Thoracic aorta (tissue), 2 donors: ENCODE results near the gene FOXP1. TPM values are rescaled to one million over a fixed set of nuclear protein-coding genes. Genes with fewer than 3 reads are reported as not detected.
A peak's percentile ranks its signal among the peaks of the same experiment; 100 is the strongest.

Experiments
- ATAC-seq: fragments of 150-250 bp; one replicate; pipeline ENCODE4 v1.8.0; 2017; ENCODE audit warnings: low read depth; ENCODE audit not compliant: insufficient number of reproducible peaks, low FRiP score
- DNase-seq: peaks from one replicate; pipeline ENCODE4 v3.0.0-alpha.2; 2020; ENCODE audit warnings: low spot score
- H3K27ac ChIP-seq, 2 donors: fragments of 200-600 bp; sonication (generic); 1 replicate in 1 of 2; 2 replicates in 1 of 2; pipeline ENCODE4 v1.5.1; 2016; ENCODE audit warnings: mild to moderate bottlenecking in 2 of 2, moderate library complexity in 2 of 2
- H3K27me3 ChIP-seq: fragments of 200-600 bp; sonication (generic); replicated peaks from 2 replicates; pipeline ENCODE4 v1.6.0; 2016; ENCODE audit warnings: mild to moderate bottlenecking; ENCODE audit not compliant: insufficient read depth
- H3K36me3 ChIP-seq: fragments of 200-600 bp; sonication (generic); one replicate; pipeline ENCODE4 v1.5.1; 2016
- H3K4me1 ChIP-seq, 2 donors: fragments of 200-600 bp; sonication (generic); 1 replicate in 1 of 2; 2 replicates in 1 of 2; pipeline versions ENCODE4 v1.5.1 to v1.6.0; 2016; ENCODE audit warnings: low read depth in 2 of 2, mild to moderate bottlenecking in 1 of 2; ENCODE audit not compliant: control insufficient read depth in 1 of 2
- H3K4me3 ChIP-seq: fragments of 200-600 bp; sonication (generic); 2 replicates; pipeline ENCODE4 v1.5.1; 2016; ENCODE audit warnings: mild to moderate bottlenecking
- H3K9me3 ChIP-seq: fragments of 200-600 bp; sonication (generic); 2 replicates; pipeline ENCODE4 v1.5.1; 2016
- total RNA-seq, 2 donors: library from RNA; depleted of rRNA; stranded (reverse); fragments of >200 nt; gene quantifications; one replicate each; pipeline versions ENCODE4 v1.1.0 to v1.2.3, GENCODE V29; 2016
- TF ChIP-seq, protein P1 (sequence below): fragments of 200-600 bp; sonication (generic); IDR thresholded peaks from one replicate; pipeline ENCODE4 v1.5.1; 2019; ENCODE audit warnings: antibody characterized with exemption

FOXP1 gene
- total RNA-seq, 2 donors from 2014 or later: 176 to 255 TPM

DNA sequence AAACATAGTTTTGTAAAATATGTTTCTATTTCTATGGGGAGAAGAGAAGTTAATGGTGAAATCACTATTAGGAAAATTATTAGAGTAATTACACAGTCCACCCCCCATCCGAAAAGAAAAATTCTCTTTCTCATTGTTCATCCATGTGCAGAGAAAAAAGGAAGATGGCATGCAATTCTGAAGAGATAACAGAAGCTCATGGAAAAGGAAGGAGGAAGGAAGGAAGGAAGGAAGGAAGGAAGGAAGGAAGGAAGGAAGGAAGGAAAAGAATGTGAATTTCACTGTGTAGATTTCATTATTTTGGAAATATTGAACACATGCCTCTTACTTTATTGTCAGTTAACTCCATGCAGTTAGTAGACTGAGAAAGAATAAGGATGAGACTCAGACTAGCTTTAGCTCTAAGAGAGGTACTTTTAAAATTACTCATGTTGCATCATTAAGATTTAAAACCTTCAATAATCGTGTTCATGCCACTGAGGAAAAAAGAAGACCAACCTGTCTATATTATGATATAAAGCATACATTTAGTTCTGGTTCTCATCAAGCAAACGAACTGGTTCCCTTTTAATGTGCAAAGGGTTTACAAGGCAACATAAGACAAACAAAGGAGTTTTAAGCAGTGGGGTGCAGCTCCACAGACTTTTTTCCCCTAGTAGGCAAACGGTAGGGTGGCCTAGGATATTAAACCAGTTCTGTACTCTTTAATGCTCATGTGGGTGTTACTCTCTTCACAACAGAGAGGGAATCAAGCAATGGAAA lies 379.6 kb downstream of the FOXP1 start:
- DNase-seq: no peak
- no peaks in the 10 kb centered on the region for H3K27me3 ChIP-seq
- no peaks in the 10 kb centered on the region for H3K36me3 ChIP-seq
- H3K9me3 ChIP-seq: no peaks in the 10 kb centered on the region
- peak overlapping the region in 1 of 2 donors; percentile 60 for H3K27ac ChIP-seq
- H3K4me1 ChIP-seq: peaks cover 29 to 71% of the 10 kb centered on the region in 2 donors
- TF ChIP-seq, protein P1, sequence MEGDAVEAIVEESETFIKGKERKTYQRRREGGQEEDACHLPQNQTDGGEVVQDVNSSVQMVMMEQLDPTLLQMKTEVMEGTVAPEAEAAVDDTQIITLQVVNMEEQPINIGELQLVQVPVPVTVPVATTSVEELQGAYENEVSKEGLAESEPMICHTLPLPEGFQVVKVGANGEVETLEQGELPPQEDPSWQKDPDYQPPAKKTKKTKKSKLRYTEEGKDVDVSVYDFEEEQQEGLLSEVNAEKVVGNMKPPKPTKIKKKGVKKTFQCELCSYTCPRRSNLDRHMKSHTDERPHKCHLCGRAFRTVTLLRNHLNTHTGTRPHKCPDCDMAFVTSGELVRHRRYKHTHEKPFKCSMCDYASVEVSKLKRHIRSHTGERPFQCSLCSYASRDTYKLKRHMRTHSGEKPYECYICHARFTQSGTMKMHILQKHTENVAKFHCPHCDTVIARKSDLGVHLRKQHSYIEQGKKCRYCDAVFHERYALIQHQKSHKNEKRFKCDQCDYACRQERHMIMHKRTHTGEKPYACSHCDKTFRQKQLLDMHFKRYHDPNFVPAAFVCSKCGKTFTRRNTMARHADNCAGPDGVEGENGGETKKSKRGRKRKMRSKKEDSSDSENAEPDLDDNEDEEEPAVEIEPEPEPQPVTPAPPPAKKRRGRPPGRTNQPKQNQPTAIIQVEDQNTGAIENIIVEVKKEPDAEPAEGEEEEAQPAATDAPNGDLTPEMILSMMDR: no peak
- no peak overlapping the region for H3K4me3 ChIP-seq
- ATAC-seq: no peak

DNA sequence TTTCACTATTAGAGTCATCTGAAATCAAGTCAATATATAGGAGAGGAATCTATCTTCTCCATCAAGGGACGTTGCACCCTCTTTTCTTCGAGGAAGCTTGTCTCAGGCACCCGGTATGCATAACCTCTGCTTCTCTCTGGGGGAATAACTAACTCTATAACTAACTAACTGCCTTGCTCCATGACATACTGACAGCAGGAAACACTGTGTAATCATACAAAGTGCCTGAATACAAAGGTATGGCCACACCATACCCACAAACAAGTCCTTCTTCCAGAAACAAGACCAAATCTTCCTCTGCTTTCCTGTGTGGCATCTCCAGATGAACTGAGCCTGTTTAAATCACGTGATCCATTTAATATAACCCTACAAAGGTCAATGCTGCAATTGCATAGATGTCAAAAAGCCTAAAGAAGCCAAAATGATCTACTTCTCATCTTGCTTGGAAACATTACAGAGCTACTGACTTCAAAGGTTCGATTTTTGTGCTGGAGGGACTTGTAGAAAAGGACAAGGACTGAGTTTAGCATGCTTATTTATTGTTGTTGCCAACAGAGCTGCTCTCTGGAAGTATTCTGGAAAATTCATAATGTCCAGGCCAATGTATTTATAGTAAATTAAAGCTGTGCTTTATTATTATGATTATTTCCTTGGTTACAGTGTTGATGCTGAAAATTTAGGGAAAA lies 380.5 kb downstream of the FOXP1 start:
- Histone ChIP-seq H3K27me3 (no peaks in the 10 kb centered on the region), H3K27ac (peak overlapping the region in 1 of 2 donors; percentile 60), H3K9me3 (no peaks in the 10 kb centered on the region), H3K4me1 (peaks cover 25 to 62% of the 10 kb centered on the region in 2 donors), H3K4me3 (no peak overlapping the region), H3K36me3 (no peaks in the 10 kb centered on the region)
- ATAC-seq (no peak), DNase-seq (no peak)
- TF ChIP-seq, protein P1: no peak

DNA sequence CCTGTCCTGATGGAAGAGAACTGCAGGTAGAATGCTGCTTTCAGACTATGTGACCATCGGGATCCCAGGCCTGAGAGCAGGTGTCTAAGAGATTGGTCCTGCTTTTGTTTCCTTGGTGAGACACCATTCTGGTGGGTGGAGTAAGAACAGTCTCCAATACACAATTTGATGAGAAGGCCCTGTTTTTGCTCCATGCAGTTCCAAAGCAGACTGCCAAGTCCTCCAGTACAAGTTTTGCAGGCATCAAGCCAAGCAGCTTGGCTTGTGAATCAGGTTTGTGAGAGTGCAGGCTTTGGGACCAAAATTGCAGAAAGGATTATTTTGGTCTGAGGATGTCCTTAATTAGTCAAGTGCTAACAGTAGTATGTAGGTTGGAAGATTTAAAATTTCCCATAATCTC lies 381.6 kb downstream of the FOXP1 start:
- Histone ChIP-seq H3K9me3 (no peaks in the 10 kb centered on the region), H3K27ac (peak overlapping the region in 1 of 2 donors; percentile 20), H3K4me1 (peaks cover 25 to 51% of the 10 kb centered on the region in 2 donors), H3K27me3 (no peaks in the 10 kb centered on the region), H3K4me3 (no peak overlapping the region), H3K36me3 (peaks cover 5% of the 10 kb centered on the region)
- ATAC-seq: peak; percentile 42
- TF ChIP-seq, protein P1: no peak
- peak; percentile 52 for DNase-seq

DNA sequence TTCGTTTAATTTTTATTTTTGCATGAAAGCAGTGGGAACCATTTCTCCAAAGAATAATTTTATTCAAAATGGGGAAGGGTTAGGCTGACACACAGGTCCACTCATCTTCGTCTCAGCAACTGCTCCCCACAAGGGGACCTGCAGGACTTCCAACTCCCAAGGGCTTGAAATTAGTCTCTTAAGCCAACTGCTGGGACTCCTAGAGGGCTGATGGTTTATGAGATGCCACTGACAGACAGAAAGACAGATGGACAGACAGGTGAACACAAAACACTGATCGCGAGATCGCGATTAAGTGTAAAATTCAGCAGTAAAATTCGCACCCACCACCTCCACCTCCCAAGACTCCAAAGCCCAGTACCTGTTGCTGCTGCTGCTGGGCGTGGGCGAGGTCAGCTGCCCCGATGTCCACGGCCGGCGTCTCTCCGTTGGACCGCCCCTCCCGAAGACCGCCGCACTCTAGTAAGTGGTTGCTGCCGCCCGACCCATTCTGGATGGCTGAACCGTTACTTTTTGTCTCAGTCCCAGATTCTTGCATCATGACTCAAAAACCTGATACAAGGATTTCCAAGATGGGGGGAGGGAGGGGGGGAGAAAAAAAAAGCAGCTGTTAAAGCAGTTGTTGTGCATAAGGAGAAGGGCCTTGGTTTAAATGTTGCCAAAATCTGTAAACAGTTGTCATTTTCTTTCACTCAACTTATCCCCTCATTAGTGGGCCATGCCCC lies 385.5 kb downstream of the FOXP1 start:
- TF ChIP-seq, protein P1: no peak
- Histone ChIP-seq H3K36me3 (peaks cover 9% of the 10 kb centered on the region), H3K4me1 (peaks cover 12 to 19% of the 10 kb centered on the region in 2 donors), H3K27me3 (no peaks in the 10 kb centered on the region), H3K27ac (no peak overlapping the region), H3K9me3 (no peaks in the 10 kb centered on the region), H3K4me3 (no peak overlapping the region)
- no peak for ATAC-seq
- no peak for DNase-seq

DNA sequence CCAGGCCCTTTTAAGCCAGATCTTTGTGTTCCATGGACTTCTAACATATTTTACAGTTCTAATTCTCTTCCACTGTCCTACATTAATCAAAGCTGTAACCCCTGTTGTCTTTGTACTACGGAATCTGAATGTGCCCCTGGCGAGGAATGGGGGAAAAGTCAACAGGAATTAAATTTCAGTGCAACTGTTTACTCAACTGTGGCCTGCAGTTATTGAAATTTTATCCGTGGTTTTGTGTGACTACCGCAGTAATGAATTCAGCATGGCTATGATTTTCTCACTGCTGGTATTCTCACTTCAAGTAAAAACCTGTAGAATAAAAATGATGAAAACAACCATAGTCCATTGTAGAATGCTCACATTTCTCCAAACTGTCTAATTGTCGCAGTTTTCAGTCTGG lies 388.0 kb downstream of the FOXP1 start:
- H3K4me3 ChIP-seq: no peak overlapping the region
- H3K36me3 ChIP-seq: peaks cover 9% of the 10 kb centered on the region
- H3K9me3 ChIP-seq: no peaks in the 10 kb centered on the region
- no peak overlapping the region for H3K27ac ChIP-seq
- H3K27me3 ChIP-seq: no peaks in the 10 kb centered on the region
- no peak for DNase-seq
- TF ChIP-seq, protein P1: no peak
- no peak for ATAC-seq
- H3K4me1 ChIP-seq: peaks cover 0 to 13% of the 10 kb centered on the region in 2 donors
